C4-2B (cell line): ENCODE results near the gene FSTL4.

Source experiments
- ZFX ChIP-seq: fragments of 450-650 bp; IDR thresholded peaks from 2 replicates; pipeline ENCODE4 v1.6.1; 2017
- TF ChIP-seq, protein P1 (sequence below): fragments of 450-650 bp; conservative IDR thresholded peaks from 2 replicates; pipeline ENCODE4 v1.5.1; 2017; ENCODE audit warnings: mild to moderate bottlenecking

GRCh38 chr5:133253070-133253469, 359.3 kb downstream of the FSTL4 start:
- TF ChIP-seq, protein P1, sequence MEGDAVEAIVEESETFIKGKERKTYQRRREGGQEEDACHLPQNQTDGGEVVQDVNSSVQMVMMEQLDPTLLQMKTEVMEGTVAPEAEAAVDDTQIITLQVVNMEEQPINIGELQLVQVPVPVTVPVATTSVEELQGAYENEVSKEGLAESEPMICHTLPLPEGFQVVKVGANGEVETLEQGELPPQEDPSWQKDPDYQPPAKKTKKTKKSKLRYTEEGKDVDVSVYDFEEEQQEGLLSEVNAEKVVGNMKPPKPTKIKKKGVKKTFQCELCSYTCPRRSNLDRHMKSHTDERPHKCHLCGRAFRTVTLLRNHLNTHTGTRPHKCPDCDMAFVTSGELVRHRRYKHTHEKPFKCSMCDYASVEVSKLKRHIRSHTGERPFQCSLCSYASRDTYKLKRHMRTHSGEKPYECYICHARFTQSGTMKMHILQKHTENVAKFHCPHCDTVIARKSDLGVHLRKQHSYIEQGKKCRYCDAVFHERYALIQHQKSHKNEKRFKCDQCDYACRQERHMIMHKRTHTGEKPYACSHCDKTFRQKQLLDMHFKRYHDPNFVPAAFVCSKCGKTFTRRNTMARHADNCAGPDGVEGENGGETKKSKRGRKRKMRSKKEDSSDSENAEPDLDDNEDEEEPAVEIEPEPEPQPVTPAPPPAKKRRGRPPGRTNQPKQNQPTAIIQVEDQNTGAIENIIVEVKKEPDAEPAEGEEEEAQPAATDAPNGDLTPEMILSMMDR = no peak
- no peak for TF ChIP-seq ZFX
